ENCODE results near the gene ZKSCAN1. TPM values are rescaled to one million over a fixed set of nuclear protein-coding genes. Genes with fewer than 3 reads are reported as not detected.
"Not testable (repeated sequence)": the region's sequence is repeated elsewhere in the genome, so short reads cannot be mapped to it uniquely, and the experiment has no call there.

ZKSCAN1 gene
- total RNA-seq, 2 experiments from 2014 or later, result 63.2 to 66.0 TPM

DNA sequence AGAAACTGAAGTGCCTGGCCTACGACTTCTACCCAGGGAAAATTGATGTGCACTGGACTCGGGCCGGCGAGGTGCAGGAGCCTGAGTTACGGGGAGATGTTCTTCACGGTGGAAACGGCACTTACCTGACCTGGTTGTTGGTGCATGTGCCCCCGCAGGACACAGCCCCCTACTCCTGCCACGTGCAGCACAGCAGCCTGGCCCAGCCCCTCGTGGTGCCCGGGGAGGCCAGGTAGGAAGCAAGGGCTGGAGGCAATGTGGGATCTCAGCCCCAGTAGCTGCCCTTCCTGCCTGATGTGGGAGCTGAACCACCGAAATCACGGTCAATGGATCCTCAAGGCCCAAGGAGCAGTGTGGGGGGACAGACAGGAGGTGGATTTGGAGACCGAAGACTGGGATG is 28.1 kb upstream of the ZKSCAN1 start:
- POLR2A ChIA-PET; H3K27ac Mint-ChIP-seq; H3K36me3 Mint-ChIP-seq (ENCODE audit: low read depth); H3K9me3 Mint-ChIP-seq; H3K27me3 Mint-ChIP-seq; H3K4me3 Mint-ChIP-seq; H3K4me1 Mint-ChIP-seq; DNase-seq: not testable (repeated sequence)
- CTCF ChIA-PET, result interaction anchor here (1.0 to 1.1 kb wide), 2 partner anchors 74 to 139 kb away, joined by 3 to 5 read pairs; partner anchors contain the start of gene MBLAC1

GRCh38 chr7:99987846-99988245 is 27.6 kb upstream of the ZKSCAN1 start:
- POLR2A ChIA-PET, result no interaction called here
- Mint-ChIP-seq H3K9me3 (no peaks in the 10 kb centered on the region), H3K4me1 (peaks cover 8% of the 10 kb centered on the region), H3K27ac (no peak overlapping the region), H3K4me3 (no peak overlapping the region), H3K36me3 (ENCODE audit: low read depth) (no peaks in the 10 kb centered on the region), H3K27me3 (peaks cover 8% of the 10 kb centered on the region)
- CTCF ChIA-PET, result interaction anchor here (1.0 to 1.1 kb wide), 2 partner anchors 74 to 139 kb away, joined by 3 to 5 read pairs; partner anchors contain the start of gene MBLAC1
- DNase-seq, result no peak

DNA sequence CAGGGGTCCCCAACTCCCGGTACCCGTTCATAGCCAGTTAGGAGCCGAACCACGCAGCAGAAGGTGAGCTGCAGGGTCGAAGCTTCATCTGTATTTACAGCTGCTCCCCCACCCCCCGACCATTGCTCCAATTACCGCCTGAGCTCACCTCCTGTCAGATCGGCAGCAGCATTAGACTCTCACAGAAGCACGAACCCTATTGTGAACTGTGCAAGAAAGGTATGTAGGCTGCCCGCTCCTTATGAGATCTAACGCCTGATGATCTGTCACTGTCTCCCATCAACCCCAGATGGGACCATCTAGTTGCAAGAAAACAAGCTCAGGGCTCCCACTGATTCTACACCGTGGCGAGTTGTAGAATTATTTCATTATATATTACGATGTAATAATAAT is 24.9 kb upstream of the ZKSCAN1 start:
- Mint-ChIP-seq H3K4me1 (peaks cover 22% of the 10 kb centered on the region), H3K27me3 (peaks cover 8% of the 10 kb centered on the region), H3K9me3 (no peaks in the 10 kb centered on the region), H3K4me3 (no peak overlapping the region), H3K36me3 (ENCODE audit: low read depth) (no peaks in the 10 kb centered on the region), H3K27ac (no peak overlapping the region)
- ChIA-PET POLR2A (no interaction called here), CTCF (interaction anchor here (0.7 to 3.6 kb wide), 8 partner anchors 11 to 110 kb away, joined by 3 to 19 read pairs (median 4); partner anchors contain the start of gene ZKSCAN1)
- no peak for DNase-seq

GRCh38 chr7:99991543-99991942 is 23.9 kb upstream of the ZKSCAN1 start:
- H3K4me3 Mint-ChIP-seq; H3K36me3 Mint-ChIP-seq (ENCODE audit: low read depth); H3K27me3 Mint-ChIP-seq; H3K9me3 Mint-ChIP-seq; DNase-seq; POLR2A ChIA-PET; H3K27ac Mint-ChIP-seq: not testable (repeated sequence)
- peaks cover 28% of the 10 kb centered on the region for H3K4me1 Mint-ChIP-seq
- CTCF ChIA-PET, result interaction anchor here (0.6 to 3.6 kb wide), 8 partner anchors 12 to 91 kb away, joined by 3 to 19 read pairs (median 3); no protein-coding TSS in a partner anchor

DNA sequence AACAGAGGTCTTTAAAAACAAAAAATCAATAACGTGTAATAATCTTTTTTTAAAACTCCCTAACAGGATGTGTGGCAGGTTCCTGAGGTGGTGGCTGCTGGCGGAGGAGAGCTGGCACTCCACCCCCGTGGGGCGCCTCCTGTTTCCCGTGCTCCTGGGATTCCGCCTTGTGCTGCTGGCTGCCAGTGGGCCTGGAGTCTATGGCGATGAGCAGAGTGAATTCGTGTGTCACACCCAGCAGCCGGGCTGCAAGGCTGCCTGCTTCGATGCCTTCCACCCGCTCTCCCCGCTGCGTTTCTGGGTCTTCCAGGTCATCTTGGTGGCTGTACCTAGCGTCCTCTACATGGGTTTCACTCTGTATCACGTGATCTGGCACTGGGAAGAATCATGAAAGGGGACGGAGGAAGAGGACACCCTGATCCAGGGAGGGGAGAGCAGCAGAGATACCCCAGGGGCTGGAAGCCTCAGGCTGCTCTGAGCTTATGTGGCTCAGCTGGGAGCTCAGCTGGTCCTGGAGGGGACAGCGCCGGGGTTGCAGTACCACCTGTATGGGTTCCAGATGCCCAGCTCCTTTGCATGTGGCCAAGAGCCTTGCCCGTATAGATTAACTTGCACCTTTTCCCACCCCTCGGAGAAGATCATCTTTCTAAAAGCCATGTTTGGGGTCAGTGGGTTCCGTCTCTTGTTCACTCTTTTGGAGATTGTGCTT is 22.9 kb upstream of the ZKSCAN1 start:
- ChIA-PET CTCF (interaction anchor here (0.9 to 3.6 kb wide), 4 partner anchors 13 to 63 kb away, joined by 3 to 13 read pairs (median 6); partner anchors contain the start of gene GJC3), POLR2A (no interaction called here)
- DNase-seq, result no peak
- H3K4me1 Mint-ChIP-seq, result peaks cover 37% of the 10 kb centered on the region
- H3K27ac Mint-ChIP-seq, result no peak overlapping the region
- H3K27me3 Mint-ChIP-seq, result peaks cover 7% of the 10 kb centered on the region
- H3K4me3 Mint-ChIP-seq, result no peak overlapping the region
- no peaks in the 10 kb centered on the region for H3K36me3 Mint-ChIP-seq (ENCODE audit: low read depth)
- no peaks in the 10 kb centered on the region for H3K9me3 Mint-ChIP-seq

- CTCF ChIA-PET, result interaction anchor here (1.3 to 1.6 kb wide), 2 partner anchors 81 to 586 kb away, joined by 3 read pairs; partner anchors contain the start of genes BUD31 and PDAP1
- Mint-ChIP-seq H3K27me3 (peaks cover 7% of the 10 kb centered on the region), H3K4me3 (no peak overlapping the region), H3K4me1 (peaks cover 46% of the 10 kb centered on the region), H3K36me3 (ENCODE audit: low read depth) (no peaks in the 10 kb centered on the region), H3K27ac (no peak overlapping the region), H3K9me3 (no peaks in the 10 kb centered on the region)
- no peak for DNase-seq
- POLR2A ChIA-PET, result no interaction called here
These were observed 20.6 kb upstream of the ZKSCAN1 start for GRCh38 chr7:99994819-99995218.

- H3K36me3 Mint-ChIP-seq (ENCODE audit: low read depth), result no peaks in the 10 kb centered on the region
- POLR2A ChIA-PET, result no interaction called here
These were observed 18.4 kb upstream of the ZKSCAN1 start for GRCh38 chr7:99996755-99997544.

DNA sequence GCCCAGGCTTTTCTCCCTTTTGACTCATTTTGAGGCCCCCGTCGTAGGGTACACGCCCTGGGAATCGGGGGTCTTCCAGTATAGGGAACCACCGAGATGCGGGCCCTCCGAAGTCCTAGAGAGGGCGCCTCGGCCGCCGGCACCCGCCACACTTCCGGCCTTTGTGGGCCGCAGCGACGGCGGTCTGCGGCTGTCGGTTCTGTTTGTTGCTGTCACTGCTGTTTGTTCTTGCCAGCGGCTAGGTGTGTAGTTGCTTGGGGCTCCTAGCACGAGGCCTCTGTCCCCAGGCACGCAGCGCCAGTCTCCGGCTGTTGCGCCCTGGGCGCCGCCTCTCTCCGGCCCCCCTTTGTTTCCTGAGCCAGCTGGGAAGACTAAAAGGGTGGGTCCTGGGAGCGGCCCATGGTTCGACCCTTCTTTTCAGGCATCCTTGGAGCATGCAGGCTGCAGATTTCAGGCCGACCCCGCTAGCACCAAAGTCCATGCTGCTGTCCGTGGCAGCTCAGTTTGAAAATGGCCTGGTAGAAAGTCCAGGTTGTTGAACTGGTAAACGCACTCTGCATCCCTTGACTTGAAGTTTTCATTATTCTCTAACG is 17.8 kb upstream of the ZKSCAN1 start:
- Mint-ChIP-seq H3K27ac (peak overlapping the region; percentile 94), H3K36me3 (ENCODE audit: low read depth) (no peaks in the 10 kb centered on the region), H3K4me3 (peak overlapping the region; percentile 66), H3K4me1 (peaks cover 40% of the 10 kb centered on the region), H3K9me3 (no peaks in the 10 kb centered on the region), H3K27me3 (peaks cover 3% of the 10 kb centered on the region)
- CTCF ChIA-PET, result interaction anchor here (0.7 to 1.6 kb wide), 5 partner anchors 11 to 103 kb away, joined by 3 to 5 read pairs (median 4); no protein-coding TSS in a partner anchor
- peak; percentile 77 for DNase-seq
- POLR2A ChIA-PET, result no interaction called here

More at GRCh38 chr7:99996755-99997544, 18.4 kb upstream of the ZKSCAN1 start:
- CTCF ChIA-PET, result interaction anchor here (0.7 to 1.9 kb wide), 7 partner anchors 15 to 102 kb away, joined by 3 to 6 read pairs (median 4); partner anchors contain the start of gene ZSCAN21
- Mint-ChIP-seq H3K4me1 (peaks cover 43% of the 10 kb centered on the region), H3K9me3 (no peaks in the 10 kb centered on the region), H3K27ac (peak overlapping the region; percentile 94), H3K4me3 (peak overlapping the region; percentile 66), H3K27me3 (peaks cover 3% of the 10 kb centered on the region)
- no peak for DNase-seq

- peaks cover 24% of the 10 kb centered on the region for H3K4me1 Mint-ChIP-seq
- no peaks in the 10 kb centered on the region for H3K36me3 Mint-ChIP-seq (ENCODE audit: low read depth)
- ChIA-PET CTCF (interaction anchor here (0.6 kb wide), 1 partner anchor 21 kb away, joined by 3 read pairs; no protein-coding TSS in a partner anchor), POLR2A (no interaction called here)
- DNase-seq, result no peak
- H3K9me3 Mint-ChIP-seq, result no peaks in the 10 kb centered on the region
- H3K27me3 Mint-ChIP-seq, result peaks cover 3% of the 10 kb centered on the region
- H3K27ac Mint-ChIP-seq, result no peak overlapping the region
- no peak overlapping the region for H3K4me3 Mint-ChIP-seq
These were observed 15.2 kb upstream of the ZKSCAN1 start for GRCh38 chr7:100000239-100000638.

DNA sequence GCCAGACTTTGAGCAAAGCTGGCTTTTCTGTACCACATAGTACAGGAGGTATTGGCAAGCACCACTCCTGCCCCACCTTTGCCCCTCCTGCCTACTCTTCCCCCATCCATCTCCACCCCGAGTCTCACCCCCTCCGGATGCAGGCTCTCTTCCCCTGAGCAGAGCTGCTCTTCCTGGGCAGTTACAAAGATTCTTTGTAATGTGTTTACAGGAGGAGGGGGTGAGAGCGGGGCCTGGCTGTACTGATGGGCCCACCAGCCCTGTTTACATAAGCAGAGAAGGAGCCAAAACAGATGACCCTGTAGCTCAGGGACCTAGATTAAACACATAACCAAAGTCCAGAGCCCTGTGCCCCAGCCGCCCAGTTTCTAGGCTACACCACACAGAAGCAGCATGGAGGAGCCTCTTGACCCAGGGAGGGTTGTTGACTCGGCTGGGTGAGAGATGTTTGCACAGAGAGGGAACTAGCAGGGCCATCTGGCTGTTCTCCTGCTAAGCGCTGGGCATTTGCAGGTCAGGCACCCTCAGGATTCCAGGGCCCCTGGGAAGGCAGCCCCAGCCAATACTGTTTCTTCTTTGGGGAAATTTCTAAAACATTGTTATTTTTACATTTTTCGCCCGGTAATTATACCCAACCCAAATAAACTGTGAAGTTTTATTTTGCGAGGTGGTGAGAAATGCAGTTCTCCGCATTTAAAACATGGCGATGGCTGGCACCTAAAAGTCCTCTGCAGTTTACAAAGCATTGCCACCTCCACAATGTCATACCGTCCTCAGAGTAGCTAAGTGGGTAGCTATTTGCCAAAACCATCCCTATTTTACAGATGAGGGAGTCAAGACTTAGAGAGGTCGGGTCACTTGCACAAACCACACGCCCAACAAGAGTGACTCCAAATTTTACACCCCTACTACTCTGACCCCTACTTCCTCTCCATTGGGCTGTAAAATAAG is 11.4 kb upstream of the ZKSCAN1 start:
- Mint-ChIP-seq H3K27me3 (no peaks in the 10 kb centered on the region), H3K9me3 (no peaks in the 10 kb centered on the region), H3K4me3 (no peak overlapping the region), H3K27ac (peak overlapping the region; percentile 3), H3K4me1 (peaks cover 6% of the 10 kb centered on the region), H3K36me3 (ENCODE audit: low read depth) (no peaks in the 10 kb centered on the region)
- ChIA-PET CTCF (interaction anchor here (1.6 to 2.1 kb wide), 3 partner anchors 10 to 49 kb away, joined by 3 to 11 read pairs (median 5); partner anchors contain the start of gene ZKSCAN1), POLR2A (interaction anchor here (0.7 kb wide), 1 partner anchor 564 kb away, joined by 3 read pairs; no protein-coding TSS in a partner anchor)
- no peak for DNase-seq

- Mint-ChIP-seq H3K27me3 (no peaks in the 10 kb centered on the region), H3K27ac (no peak overlapping the region), H3K4me3 (no peak overlapping the region), H3K4me1 (peaks cover 8% of the 10 kb centered on the region), H3K9me3 (no peaks in the 10 kb centered on the region), H3K36me3 (ENCODE audit: low read depth) (no peaks in the 10 kb centered on the region)
- DNase-seq, result no peak
- ChIA-PET POLR2A (no interaction called here), CTCF (interaction anchor here (0.5 to 2.0 kb wide), 5 partner anchors 10 to 75 kb away, joined by 3 to 5 read pairs (median 4); no protein-coding TSS in a partner anchor)
These were observed 7.5 kb upstream of the ZKSCAN1 start for GRCh38 chr7:100007887-100008286.
